H1 (cell line): ENCODE results near the gene APMAP. TPM values are rescaled to one million over a fixed set of nuclear protein-coding genes. Genes with fewer than 3 reads are reported as not detected.
A peak's percentile ranks its signal among the peaks of the same experiment; 100 is the strongest.

ENCODE experiments used
- CTCF ChIA-PET: fragments of 300-600 bp; sonication (Branson Sonifier 250); formaldehyde crosslinking; loops from one replicate; lab custom pipeline; 2021; ENCODE audit not compliant: partially characterized antibody; lab: Charles Lee
- POLR2A ChIA-PET: fragments of 300-600 bp; sonication (Branson Sonifier 250); formaldehyde crosslinking; loops from one replicate; lab custom pipeline; 2021; ENCODE audit warnings: inconsistent platforms; ENCODE audit not compliant: partially characterized antibody; lab: Charles Lee
- DNase-seq, 2 experiments: peaks; one replicate each; pipeline versions ENCODE4 v3.0.0 to v3.0.0-alpha.2; 2010 to 2022; ENCODE audit warnings: low spot score in 2 of 2, low read depth in 1 of 2, mixed read lengths in 1 of 2
- FAIRE-seq: peaks from 2 replicates; lab custom pipeline; 2011; peaks lifted over from hg19 to GRCh38; lab: Jason Lieb, UNC
- H2AFZ ChIP-seq: 2 replicates; pipeline ENCODE4 v1.8.1; 2012; ENCODE audit warnings: low read length, inconsistent platforms
- H2AK5ac ChIP-seq: 2 replicates; pipeline ENCODE4 v1.6.1; 2013; ENCODE audit warnings: low read depth, low read length
- H2BK120ac ChIP-seq: replicated peaks from 2 replicates; pipeline ENCODE3; 2013; ENCODE audit warnings: low read depth, low read length, inconsistent platforms
- H2BK12ac ChIP-seq: 2 replicates; pipeline ENCODE4 v1.6.1; 2013; ENCODE audit warnings: low read depth, low read length
- H2BK15ac ChIP-seq: 2 replicates; pipeline ENCODE4 v1.6.1; 2013; ENCODE audit warnings: low read length
- H2BK20ac ChIP-seq: 2 replicates; pipeline ENCODE4 v1.6.1; 2013; ENCODE audit warnings: low read length
- H2BK5ac ChIP-seq: 2 replicates; pipeline ENCODE4 v1.6.1; 2013; ENCODE audit warnings: low read depth, low read length
- H3K14ac ChIP-seq: 2 replicates; pipeline ENCODE4 v1.6.1; 2013; ENCODE audit warnings: inconsistent platforms; ENCODE audit not compliant: insufficient read length
- H3K18ac ChIP-seq: 2 replicates; pipeline ENCODE4 v1.6.1; 2013; ENCODE audit warnings: low read length; ENCODE audit errors: extremely low read depth
- H3K23ac ChIP-seq: 2 replicates; pipeline ENCODE4 v1.6.1; 2013; ENCODE audit warnings: inconsistent platforms; ENCODE audit not compliant: insufficient read length
- H3K23me2 ChIP-seq: 2 replicates; pipeline ENCODE4 v1.6.1; 2013; ENCODE audit warnings: low read depth, low read length
- H3K27ac ChIP-seq: 2 replicates; pipeline ENCODE4 v1.6.1; 2011; ENCODE audit warnings: low read depth, low read length, inconsistent platforms
- H3K27me3 ChIP-seq, 4 experiments: replicated peaks in 1 of 4; 1 replicate in 1 of 4; 2 replicates in 3 of 4; pipeline versions ENCODE4 v1.6.1 to v1.8.1; 2011 to 2013; ENCODE audit warnings: low read length in 3 of 4, mild to moderate bottlenecking in 3 of 4, inconsistent platforms in 2 of 4, mixed read lengths in 2 of 4, moderate library complexity in 1 of 4; ENCODE audit not compliant: control insufficient read depth in 3 of 4, insufficient read depth in 3 of 4; ENCODE audit errors: extremely low read depth in 1 of 4
- H3K36me3 ChIP-seq, 4 experiments: 2 replicates each; pipeline versions ENCODE4 v1.6.1 to v1.8.1; 2011 to 2013; ENCODE audit warnings: mild to moderate bottlenecking in 4 of 4, low read length in 3 of 4, moderate library complexity in 2 of 4, control low read depth in 1 of 4, inconsistent platforms in 1 of 4; ENCODE audit not compliant: insufficient read depth in 4 of 4, control insufficient read depth in 2 of 4
- H3K4ac ChIP-seq: replicated peaks from 2 replicates; pipeline ENCODE3; 2013; ENCODE audit warnings: low read length, low read depth, mixed read lengths, inconsistent platforms; ENCODE audit not compliant: insufficient read length
- H3K4me1 ChIP-seq, 4 experiments: replicated peaks in 1 of 4; 1 replicate in 1 of 4; 2 replicates in 3 of 4; pipeline versions ENCODE4 v1.6.1 to v1.8.1; 2011 to 2013; ENCODE audit warnings: low read length in 3 of 4, inconsistent platforms in 2 of 4, mixed read lengths in 1 of 4; ENCODE audit not compliant: insufficient read depth in 4 of 4, control insufficient read depth in 3 of 4
- H3K4me2 ChIP-seq, 2 experiments: 2 replicates each; pipeline versions ENCODE4 v1.6.1 to v1.8.1; 2011 to 2013; ENCODE audit warnings: low read depth in 2 of 2, low read length in 2 of 2, control low read depth in 1 of 2, inconsistent platforms in 1 of 2, mild to moderate bottlenecking in 1 of 2; ENCODE audit not compliant: insufficient read depth in 1 of 2
- H3K4me3 ChIP-seq, 4 experiments: fragments of 200-600, 300-600 bp in 1 of 4; sonication (generic), shearing (Covaris generic), sonication (Bioruptor Twin) in 1 of 4; 2 replicates each; pipeline versions ENCODE4 v1.5.1 to v1.8.1; 2011 to 2016; ENCODE audit warnings: low read length in 4 of 4, low read depth in 3 of 4, control low read depth in 2 of 4, inconsistent platforms in 2 of 4, mild to moderate bottlenecking in 2 of 4, mixed read lengths in 1 of 4, moderate library complexity in 1 of 4; ENCODE audit not compliant: insufficient read depth in 2 of 4; ENCODE audit errors: extremely low read depth in 1 of 4
- H3K56ac ChIP-seq: replicated peaks from 2 replicates; pipeline ENCODE3; 2013; ENCODE audit warnings: low read depth, mild to moderate bottlenecking, mixed read lengths, low read length, inconsistent platforms; ENCODE audit not compliant: insufficient read length
- H3K79me1 ChIP-seq: 2 replicates; pipeline ENCODE4 v1.6.1; 2013; ENCODE audit warnings: low read depth, low read length, control low read depth
- H3K79me2 ChIP-seq, 2 experiments: 2 replicates each; pipeline versions ENCODE4 v1.6.1 to v1.8.1; 2012 to 2013; ENCODE audit warnings: low read length in 2 of 2, mild to moderate bottlenecking in 2 of 2, inconsistent platforms in 1 of 2; ENCODE audit not compliant: insufficient read depth in 2 of 2, control insufficient read depth in 1 of 2
- H3K9ac ChIP-seq, 4 experiments: replicated peaks in 1 of 4; 1 replicate in 1 of 4; 2 replicates in 3 of 4; pipeline versions ENCODE4 v1.6.1 to v1.8.1; 2011 to 2013; ENCODE audit warnings: low read depth in 3 of 4, low read length in 3 of 4, control low read depth in 2 of 4, mild to moderate bottlenecking in 2 of 4, moderate library complexity in 2 of 4, inconsistent platforms in 1 of 4; ENCODE audit errors: extremely low read depth in 1 of 4
- H3K9me3 ChIP-seq, 2 experiments: 2 replicates each; pipeline versions ENCODE4 v1.6.1 to v1.8.1; 2012 to 2013; ENCODE audit warnings: mild to moderate bottlenecking in 2 of 2, moderate library complexity in 2 of 2, control low read depth in 1 of 2, inconsistent platforms in 1 of 2, low read depth in 1 of 2, low read length in 1 of 2, mixed read lengths in 1 of 2; ENCODE audit not compliant: insufficient read depth in 2 of 2
- H4K20me1 ChIP-seq, 2 experiments: replicated peaks in 1 of 2; 2 replicates each; pipeline versions ENCODE3 to v1.8.1; 2011 to 2013; ENCODE audit warnings: inconsistent platforms in 2 of 2, low read length in 2 of 2, mild to moderate bottlenecking in 1 of 2; ENCODE audit not compliant: insufficient read depth in 2 of 2, control insufficient read depth in 1 of 2
- H4K5ac ChIP-seq: 2 replicates; pipeline ENCODE4 v1.6.1; 2013; ENCODE audit warnings: low read length, low read depth, mixed read lengths, inconsistent platforms; ENCODE audit not compliant: insufficient read length
- H4K8ac ChIP-seq: 2 replicates; pipeline ENCODE4 v1.8.0; 2013; ENCODE audit warnings: mild to moderate bottlenecking, moderate library complexity, low read length, inconsistent platforms; ENCODE audit not compliant: insufficient read depth; ENCODE audit errors: extremely low read depth
- H4K91ac ChIP-seq: replicated peaks from 2 replicates; pipeline ENCODE3; 2013; ENCODE audit warnings: low read length, mixed read lengths, inconsistent platforms; ENCODE audit not compliant: insufficient read length
- CREB1 ChIP-seq: IDR thresholded peaks from 2 replicates; pipeline ENCODE4 v1.6.1; 2012; ENCODE audit warnings: inconsistent platforms
- TBP ChIP-seq: IDR thresholded peaks from 2 replicates; pipeline ENCODE4 v1.6.1; 2011; ENCODE audit warnings: low read depth, low read length, improper control_type of control experiment
- WGBS, 2 experiments: shearing (Covaris generic) in 1 of 2; methylation state at CpG; one replicate each; pipeline versions ENCODE4 v1.1.6 to v1.1.7; 2013 to 2015; ENCODE audit warnings: low lambda C conversion rate in 2 of 2, mixed read lengths in 2 of 2, inconsistent platforms in 1 of 2, low coverage in 1 of 2, missing lambda C conversion rate in 1 of 2; ENCODE audit not compliant: insufficient replicate concordance in 2 of 2, insufficient coverage in 1 of 2, insufficient read length in 1 of 2; ENCODE audit errors: extremely low coverage in 1 of 2, missing lambda C conversion rate in 1 of 2; 5-methylcytosine and 5-hydroxymethylcytosine counted together
- polyA plus RNA-seq, 7 experiments: library from polyadenylated mRNA; depleted of rRNA in 3 of 7; stranded (reverse) in 5 of 7; unstranded in 2 of 7; fragments of >200 nt in 5 of 7; fragments of 200-250 nt in 2 of 7; gene quantifications; 1 replicate in 5 of 7; 2 replicates in 1 of 7; 4 replicates in 1 of 7; pipeline versions ENCODE4 v1.2.1 to v1.2.3, GENCODE V29; 2011 to 2013; ENCODE audit warnings: missing spikeins in 2 of 7, mixed read lengths in 2 of 7
- total RNA-seq: library from RNA; stranded (reverse); fragmentation: NEBNext Ultra II Directional; extraction: Animal tissue kit (Norgen Biotek cat#: 25700); gene quantifications from 2 replicates; pipeline ENCODE4 v1.2.1, GENCODE V29; 2021

Gene APMAP
- total and polyA plus RNA-seq, 2 of the 8 experiments (the other 6 are each of a cell fraction or from before 2014, with no cell fraction given): 31.3 to 66.0 TPM

DNA sequence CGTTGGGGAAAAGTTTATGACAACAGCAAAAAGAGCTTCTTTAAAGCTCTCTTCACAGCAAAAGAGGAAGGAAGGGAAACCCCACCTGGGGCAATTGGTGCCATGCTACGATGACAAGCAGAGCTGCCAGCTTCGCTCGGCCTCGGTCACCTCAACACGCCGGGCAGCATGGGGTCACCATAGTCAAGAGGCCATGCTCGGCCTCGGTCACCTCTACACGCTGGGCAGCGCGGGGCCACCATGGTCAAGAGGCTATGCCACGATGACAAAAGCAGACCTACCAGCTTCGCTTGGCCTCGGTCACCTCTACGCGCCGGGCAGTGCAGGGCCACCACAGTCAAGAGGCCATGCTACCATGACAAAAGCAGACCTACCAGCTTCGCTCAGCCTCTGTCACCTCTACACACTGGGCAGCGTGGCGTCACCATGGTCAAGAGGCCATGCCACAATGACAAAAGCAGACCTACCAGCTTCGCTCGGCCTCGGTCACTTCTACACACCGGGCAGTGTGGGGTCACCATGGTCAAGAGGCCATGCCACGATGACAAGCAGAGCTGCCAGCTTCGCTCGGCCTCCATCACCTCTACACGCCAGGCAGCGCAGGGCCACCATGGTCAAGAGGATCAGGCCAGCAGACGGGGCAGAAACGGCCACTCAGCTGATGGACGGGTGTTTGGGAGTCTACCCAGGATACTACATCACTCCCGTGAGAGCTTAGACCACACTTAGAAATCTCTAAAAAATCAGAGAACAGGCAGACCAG, 12.1 kb downstream of the APMAP start:
- Histone ChIP-seq H3K4ac (no peak overlapping the region), H3K56ac (no peak overlapping the region), H2AK5ac (no peak overlapping the region), H2BK20ac (no peak overlapping the region), H4K20me1 (no peaks in the 10 kb centered on the region), H2BK5ac (no peak overlapping the region), H2BK12ac (no peak overlapping the region), H3K18ac (no peak overlapping the region), H4K91ac (no peak overlapping the region), H3K79me1 (no peaks in the 10 kb centered on the region; the same call in 1 of the 2 replicates), H4K5ac (no peak overlapping the region), H4K8ac (no peak overlapping the region; the same call in 1 of the 2 replicates), H3K79me2 (peaks cover 0 to 19% of the 10 kb centered on the region in 2 experiments; a peak in 1 of 4 replicates), H3K27me3 (no peaks in the 10 kb centered on the region), H2AFZ (no peak overlapping the region), H3K4me1 (no peaks in the 10 kb centered on the region), H3K36me3 (peaks cover 0 to 26% (median 10%) of the 10 kb centered on the region in 4 experiments; a peak in 6 of 8 replicates), H2BK120ac (no peak overlapping the region), H3K9me3 (peaks cover 8 to 9% of the 10 kb centered on the region in 2 experiments; a peak in 3 of 4 replicates), H3K14ac (no peak overlapping the region), H2BK15ac (no peak overlapping the region), H3K4me2 (no peak overlapping the region), H3K4me3 (no peak overlapping the region), H3K23me2 (no peaks in the 10 kb centered on the region), H3K9ac (no peak overlapping the region), H3K23ac (no peak overlapping the region), H3K27ac (no peak overlapping the region)
- 90% methylated on average over 32 of the region's 34 CpGs; no CpG with 5 or more reads in 1 of the 2 experiments for WGBS, 2 experiments
- TF ChIP-seq TBP (no peak), CREB1 (no peak)
- ChIA-PET CTCF (interaction anchor here (0.8 kb wide), 1 partner anchor 194 kb away, joined by 4 read pairs; no protein-coding TSS in a partner anchor), POLR2A (no interaction called here)
- FAIRE-seq: no peak
- peak in 1 of 2 experiments; percentile 7 for DNase-seq
